Measurements from ENCODE around the gene PPP1R3D. TPM values are rescaled to one million over a fixed set of nuclear protein-coding genes. Genes with fewer than 3 reads are reported as not detected.

Gene PPP1R3D
- total and polyA plus RNA-seq, 10 of the 15 experiments (the other 5 are each of a cell fraction or from before 2014, with no cell fraction given) = 0.39 to 4.8 (median 2.9) TPM

- RAD21 ChIA-PET (ENCODE audit: unreplicated experiment) = interaction anchor here (1.8 kb wide), 1 partner anchor 10 kb away, joined by 4 read pairs; no protein-coding TSS in a partner anchor
- ATAC-seq = no peak
- no peak for TF ChIP-seq CHD1 (IDR thresholded peaks at IDR 0.05; ENCODE audit: low read depth, low read length)
- TF ChIP-seq NFIC (IDR thresholded peaks at IDR 0.05; ENCODE audit: low read depth, low read length) = no peak
- no peak for TF ChIP-seq ETV6 (conservative IDR thresholded peaks at IDR 0.05 in 1 of 2, IDR thresholded peaks at IDR 0.05 in 1 of 2; ENCODE audit: borderline replicate concordance in 1 of 2, low read depth in 1 of 2)
- no peak for TF ChIP-seq YY1 (IDR thresholded peaks at IDR 0.05; ENCODE audit: low read depth, low read length)
- TF ChIP-seq RB1 (IDR thresholded peaks at IDR 0.05; ENCODE audit: borderline replicate concordance) = no peak
- TF ChIP-seq SRF (IDR thresholded peaks at IDR 0.05; ENCODE audit: low read depth in 2 of 2, low read length in 2 of 2) = no peak
- TF ChIP-seq RFX5 (IDR thresholded peaks at IDR 0.05; ENCODE audit: low read depth, low read length) = no peak
- TF ChIP-seq ZSCAN29 (IDR thresholded peaks at IDR 0.05) = no peak
- no peak for TF ChIP-seq EZH2 (IDR thresholded peaks at IDR 0.05; ENCODE audit: borderline replicate concordance, control insufficient read depth, low read depth, low read length)
- TF ChIP-seq POLR2AphosphoS2 (IDR thresholded peaks at IDR 0.05; ENCODE audit: low read depth, low read length) = no peak
- TF ChIP-seq ZNF24 (IDR thresholded peaks at IDR 0.05) = no peak
- no peak for TF ChIP-seq FOS (IDR thresholded peaks at IDR 0.05; ENCODE audit: borderline replicate concordance, extremely low read depth, insufficient read length)
- TF ChIP-seq DPF2 (IDR thresholded peaks at IDR 0.05) = no peak
- TF ChIP-seq ZBTB33 (IDR thresholded peaks at IDR 0.05) = no peak
- TF ChIP-seq GABPA (IDR thresholded peaks at IDR 0.05; ENCODE audit: low read depth) = no peak
- TF ChIP-seq POLR2A (IDR thresholded peaks at IDR 0.05; ENCODE audit: low read depth, low read length) = no peak
- SMC1A ChIA-PET (ENCODE audit: uncharacterized antibody, unreplicated experiment) = interaction anchor here (0.9 to 1.4 kb wide), 2 partner anchors 11 to 12 kb away, joined by 3 read pairs; no protein-coding TSS in a partner anchor
- Histone ChIP-seq H4K20me1 (ENCODE audit: control insufficient read depth, insufficient read depth) (no peaks in the 10 kb centered on the region), H3K36me3 (ENCODE audit: control insufficient read depth in 2 of 2, insufficient read depth in 2 of 2, low read length in 1 of 2) (no peaks in the 10 kb centered on the region; a peak in 1 of 4 replicates), H3K79me2 (ENCODE audit: control insufficient read depth, insufficient read depth, low read length) (peaks cover 14% of the 10 kb centered on the region), H3K9ac (ENCODE audit: control insufficient read depth, insufficient read depth, low read length) (no peak overlapping the region; the same call in 1 of the 2 replicates), H3K9me3 (replicated peaks; ENCODE audit: control insufficient read depth, insufficient read depth, low read length) (no peaks in the 10 kb centered on the region), H3K4me2 (ENCODE audit: control insufficient read depth, insufficient read depth) (peak overlapping the region; percentile 81), H3K27me3 (replicated peaks in 1 of 2; ENCODE audit: control insufficient read depth in 2 of 2, insufficient read depth in 2 of 2, low read length in 1 of 2) (no peaks in the 10 kb centered on the region), H2AFZ (ENCODE audit: control insufficient read depth, low read depth, low read length) (no peak overlapping the region), H3K4me3 (peak overlapping the region; percentile 99; the same call in 1 of the 2 replicates), H3K4me1 (ENCODE audit: control insufficient read depth, insufficient read depth, low read length) (peaks cover 10% of the 10 kb centered on the region), H3K27ac (ENCODE audit: control insufficient read depth, insufficient read depth) (no peak overlapping the region)
- 92% methylated on average over 4 of the region's 4 CpGs for WGBS (ENCODE audit: insufficient coverage, insufficient replicate concordance, low lambda C conversion rate, missing lambda C conversion rate)
- CTCF ChIA-PET = interaction anchor here (1.7 to 9.5 kb wide), 2 partner anchors 12 to 14 kb away, joined by 4 to 173 read pairs; no protein-coding TSS in a partner anchor
- DNase-seq (ENCODE audit: low read depth, low spot score) = no peak
- intact Hi-C loops (cut with micrococcal nuclease; ENCODE audit: unreplicated experiment) (no loop called here), in situ Hi-C loops (cut with MboI) (no loop called here)
- POLR2A ChIA-PET = no interaction called here
- FAIRE-seq = no peak
- no TSS peak for BruUV-seq (replicated peaks)
Observed at GRCh38 chr20:59938221-59938620, 1.9 kb downstream of the PPP1R3D start.

All from GM12878 (cell line).